Activated naive CD4-positive, alpha-beta T cell treated with Interleukin-2 at 50 U/mL for 16 hours (primary cell): Measurements from ENCODE around the gene ZNF831.

Experiments
- DNase-seq: peaks from one replicate; pipeline ENCODE4 v3.0.0-alpha.2; 2020

ZNF831 gene

GRCh38 chr20:59163631-59164530 is at the start of gene ZNF831:
Gene ZNF831 (plus strand): TSS chr20:59163821. CDS start chr20:59191020, 27,199 bp downstream.
- DNase-seq: peak; percentile 37

DNA sequence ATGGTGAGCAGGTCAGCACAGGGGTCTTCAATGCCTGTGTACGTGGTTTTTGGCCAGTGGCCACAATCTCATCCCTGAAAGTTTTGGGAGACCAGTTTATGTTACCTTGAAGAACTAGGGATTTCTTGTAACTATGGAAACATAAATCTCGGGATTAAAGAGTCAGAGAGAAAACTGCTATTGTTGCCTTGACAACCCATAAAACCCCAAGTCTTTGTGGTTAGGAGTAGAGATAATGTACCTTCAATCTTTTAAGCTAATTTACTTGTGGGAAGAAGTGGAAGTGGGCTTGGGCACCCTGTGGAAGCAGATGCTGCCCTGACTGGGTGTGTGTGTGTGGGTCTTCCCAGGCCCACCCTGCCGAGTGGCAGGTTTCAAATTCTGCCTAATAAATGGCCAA is 46.1 kb upstream of the ZNF831 start:
- no peak for DNase-seq

GRCh38 chr20:59118855-59119254 is 44.8 kb upstream of the ZNF831 start:
- DNase-seq: no peak

- peak; percentile 22 for DNase-seq
Measured at GRCh38 chr20:59120491-59120890, 43.1 kb upstream of the ZNF831 start.

GRCh38 chr20:59120919-59121318 is 42.7 kb upstream of the ZNF831 start:
- no peak for DNase-seq

- DNase-seq: peak; percentile 20
Measured at GRCh38 chr20:59121714-59122565, 41.7 kb upstream of the ZNF831 start.

- DNase-seq: no peak
Measured at GRCh38 chr20:59122566-59122919, 41.1 kb upstream of the ZNF831 start.

- peak; percentile 59 for DNase-seq
Measured at GRCh38 chr20:59123011-59123677, 40.5 kb upstream of the ZNF831 start.

DNA sequence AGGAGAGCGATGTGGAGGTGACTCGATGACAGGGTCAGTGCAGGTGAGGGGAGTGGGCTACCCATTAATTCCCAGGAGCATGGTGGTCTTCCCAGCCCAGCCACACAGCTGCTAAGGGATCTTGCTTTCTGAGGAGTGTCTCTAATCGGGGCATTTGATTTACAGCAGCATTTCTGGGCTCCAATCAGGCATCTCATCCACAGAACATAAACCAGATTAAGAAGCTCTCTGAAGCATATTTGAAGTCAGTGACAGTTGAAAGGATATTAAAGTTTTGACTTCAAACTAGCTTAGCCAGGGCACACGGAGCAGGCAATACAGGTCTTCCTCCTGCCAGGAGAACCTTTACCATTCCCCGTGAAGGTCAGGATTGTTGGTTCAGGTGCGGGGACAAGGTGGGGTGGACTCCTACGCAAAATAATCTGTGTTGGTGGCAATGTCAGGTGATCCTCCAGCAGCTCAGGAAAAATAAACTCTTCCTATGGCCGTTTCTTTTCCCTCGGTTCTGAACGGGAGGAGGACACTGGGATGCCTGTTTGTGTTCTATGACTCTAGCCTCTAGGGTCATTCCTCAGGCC is 39.9 kb upstream of the ZNF831 start:
- no peak for DNase-seq

GRCh38 chr20:59124296-59125029 is 39.2 kb upstream of the ZNF831 start:
- no peak for DNase-seq

DNA sequence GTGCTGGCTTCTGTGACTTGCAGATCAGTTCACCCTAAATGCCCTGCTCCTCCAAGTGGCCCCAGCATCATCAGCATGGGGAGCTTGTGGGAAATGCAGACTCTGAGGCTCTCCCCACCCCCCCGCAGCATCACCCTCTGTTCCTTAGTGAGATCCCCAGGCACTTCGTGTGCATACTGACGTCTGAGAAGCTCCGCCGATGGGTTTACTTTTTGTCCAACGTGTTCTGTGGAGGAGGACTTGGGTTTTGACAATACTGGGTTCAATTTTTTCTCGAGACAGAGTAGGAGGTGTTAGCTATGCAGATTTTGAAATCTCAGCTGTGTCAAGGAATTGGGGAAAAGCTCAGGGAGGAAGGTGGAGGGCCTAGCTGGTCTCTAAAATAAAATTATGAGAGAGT is 38.3 kb upstream of the ZNF831 start:
- DNase-seq: no peak

DNA sequence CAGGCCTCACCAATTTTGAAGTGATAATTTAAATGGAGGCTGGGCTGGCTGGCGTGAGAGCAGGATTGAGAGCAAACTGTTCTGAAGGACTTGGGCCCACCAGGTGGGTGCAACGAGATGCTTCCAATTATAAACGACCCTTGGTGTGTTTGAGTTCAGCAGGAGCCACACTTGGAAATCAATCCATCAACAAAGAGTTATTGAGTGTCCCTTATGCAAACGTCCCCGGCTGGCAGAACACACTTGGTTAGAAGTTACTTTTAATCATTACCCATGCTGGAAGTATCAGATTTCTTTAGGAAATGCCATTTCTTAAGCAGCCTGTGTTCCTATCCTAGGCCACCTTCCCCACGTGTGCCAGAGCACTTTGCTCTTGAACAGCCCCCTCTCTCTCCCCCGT is 37.8 kb upstream of the ZNF831 start:
- no peak for DNase-seq

- DNase-seq: no peak
Measured at GRCh38 chr20:59127839-59128238, 35.8 kb upstream of the ZNF831 start.

DNA sequence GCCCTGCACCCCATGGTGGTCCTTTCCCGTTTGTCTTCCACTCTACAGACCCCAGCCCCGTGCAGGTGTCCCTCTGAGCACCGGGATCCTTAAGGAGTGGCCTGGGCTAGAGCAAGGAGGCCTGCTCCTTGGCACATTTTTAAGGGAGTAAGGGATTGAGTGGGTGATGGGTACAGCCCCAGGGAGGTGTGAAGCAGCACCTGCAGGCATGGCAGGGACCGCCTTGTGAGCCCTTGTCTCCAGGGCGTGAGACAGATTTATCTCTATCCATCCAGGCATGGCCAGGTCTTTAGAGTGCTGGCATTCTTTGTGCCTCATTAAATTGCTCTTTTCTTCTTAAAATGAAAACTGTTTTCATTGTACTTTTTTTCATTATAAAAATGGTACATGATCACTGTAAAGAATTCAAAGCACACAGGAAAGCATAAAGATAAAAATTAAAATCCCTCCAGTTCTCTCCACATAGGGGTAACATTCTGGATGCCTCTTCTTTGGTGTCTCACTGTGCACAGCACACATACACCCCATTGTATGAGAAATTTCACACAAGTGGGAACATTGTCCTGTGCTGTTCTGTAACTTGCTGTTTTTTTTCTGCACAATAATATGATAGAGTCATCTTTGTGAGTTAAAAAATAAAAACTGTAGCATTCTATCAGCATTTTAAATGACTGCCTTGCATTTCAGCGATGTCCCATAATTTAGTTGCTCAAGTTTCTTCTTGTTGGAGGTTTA is 31.9 kb upstream of the ZNF831 start:
- DNase-seq: no peak

DNA sequence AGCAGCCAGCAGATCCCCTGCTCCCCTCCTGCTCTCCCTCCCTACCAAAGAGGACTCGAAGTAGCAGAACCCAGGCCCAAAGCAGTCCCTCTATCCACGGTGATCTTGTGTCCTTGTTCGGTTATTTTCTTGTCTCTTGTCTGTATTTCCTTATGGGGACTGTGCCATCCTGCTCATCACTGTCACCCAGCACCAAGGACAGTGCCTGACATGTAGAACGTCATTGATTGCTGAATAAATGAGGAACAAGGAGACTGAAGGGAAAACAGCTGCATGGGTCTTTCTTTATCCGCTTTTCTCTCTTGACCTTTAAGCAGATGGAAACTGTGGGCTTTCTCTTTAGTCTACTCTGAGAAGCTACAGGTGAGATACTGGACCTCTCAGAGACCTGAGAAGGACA is 29.4 kb upstream of the ZNF831 start:
- DNase-seq: no peak

- no peak for DNase-seq
Measured at GRCh38 chr20:59135093-59135492, 28.5 kb upstream of the ZNF831 start.

GRCh38 chr20:59136027-59136426 is 27.6 kb upstream of the ZNF831 start:
- DNase-seq: no peak

DNA sequence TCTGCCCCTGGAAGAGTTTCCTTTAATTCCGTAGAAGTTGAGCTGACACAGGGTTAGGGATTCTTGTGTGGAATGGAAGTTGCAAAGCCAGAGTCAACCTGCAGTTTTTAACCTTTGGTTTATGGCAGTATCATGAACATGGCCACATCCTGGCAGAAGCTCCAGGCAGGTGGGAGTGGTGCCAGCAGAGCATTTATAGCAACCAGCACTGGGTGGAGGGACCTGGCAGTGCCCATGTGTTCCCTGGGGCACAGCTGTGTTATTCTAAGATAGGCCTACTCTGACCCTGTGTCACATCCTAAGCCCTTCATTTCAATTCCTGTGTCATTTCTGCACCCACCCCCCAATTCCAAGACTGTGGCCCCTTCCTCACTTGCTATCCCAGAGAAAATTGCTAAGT is 26.1 kb upstream of the ZNF831 start:
- no peak for DNase-seq

- DNase-seq: no peak
Measured at GRCh38 chr20:59138114-59138748, 25.4 kb upstream of the ZNF831 start.

DNA sequence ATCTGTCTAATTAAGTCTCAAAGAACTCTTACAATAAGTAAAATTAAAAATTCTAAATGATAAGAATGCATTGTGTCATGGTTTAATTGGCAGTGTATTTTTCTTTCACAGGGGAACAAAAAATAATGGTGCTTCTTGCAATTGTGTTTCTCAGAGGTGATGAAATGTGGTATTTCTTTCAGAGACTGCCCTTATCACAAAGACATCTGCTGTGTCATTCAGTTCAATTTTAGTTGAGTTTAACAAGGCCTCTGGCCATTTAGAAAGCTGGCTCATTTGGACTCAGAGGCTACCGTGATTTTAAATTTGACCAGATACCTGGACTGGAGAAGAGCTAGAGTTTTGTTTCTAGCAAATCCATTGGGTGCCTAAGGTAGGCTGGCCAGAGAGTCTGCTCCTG is 23.6 kb upstream of the ZNF831 start:
- no peak for DNase-seq
